KOPT-K1 (cell line): Measurements from ENCODE around the gene ZNF606.

ENCODE experiments used
- H3K27ac ChIP-seq: fragments of 200-600 bp; sonication (generic); 2 replicates; pipeline ENCODE4 v1.5.1; 2016; ENCODE audit warnings: antibody characterized with exemption, mild to moderate bottlenecking, low read depth, low read length; ENCODE audit not compliant: poor library complexity, severe bottlenecking
- H3K36me3 ChIP-seq: fragments of 200-600 bp; sonication (generic); 2 replicates; pipeline ENCODE4 v1.5.1; 2017; ENCODE audit warnings: antibody characterized with exemption, mild to moderate bottlenecking, low read length, moderate library complexity; ENCODE audit not compliant: insufficient read depth
- H3K9me3 ChIP-seq: fragments of 200-600 bp; sonication (generic); 2 replicates; pipeline ENCODE4 v1.5.1; 2017; ENCODE audit warnings: antibody characterized with exemption, low read length, mild to moderate bottlenecking; ENCODE audit not compliant: insufficient read depth, poor library complexity, severe bottlenecking

The ZNF606 gene

GRCh38 chr19:58002384-58003173 lies at the start of gene ZNF606:
ZNF606 (minus strand) TSS chr19:58002820; CDS start chr19:58001319, 1,501 bp downstream.
- H3K27ac ChIP-seq = peak within 1 kb of the TSS; percentile 77
- peaks cover 79% of the 10 kb centered on the region for H3K9me3 ChIP-seq
- H3K36me3 ChIP-seq = peaks cover 76% of the 10 kb centered on the region

- peaks cover 92% of the 10 kb centered on the region for H3K9me3 ChIP-seq
- no peaks in the 10 kb centered on the region for H3K36me3 ChIP-seq
- H3K27ac ChIP-seq = no peak overlapping the region
Observed at GRCh38 chr19:58052256-58052655, 49.6 kb upstream of the ZNF606 start.

- Histone ChIP-seq H3K9me3 (peaks cover 92% of the 10 kb centered on the region), H3K36me3 (no peaks in the 10 kb centered on the region), H3K27ac (no peak overlapping the region)
Observed at GRCh38 chr19:58047672-58048071, 45.1 kb upstream of the ZNF606 start.

DNA sequence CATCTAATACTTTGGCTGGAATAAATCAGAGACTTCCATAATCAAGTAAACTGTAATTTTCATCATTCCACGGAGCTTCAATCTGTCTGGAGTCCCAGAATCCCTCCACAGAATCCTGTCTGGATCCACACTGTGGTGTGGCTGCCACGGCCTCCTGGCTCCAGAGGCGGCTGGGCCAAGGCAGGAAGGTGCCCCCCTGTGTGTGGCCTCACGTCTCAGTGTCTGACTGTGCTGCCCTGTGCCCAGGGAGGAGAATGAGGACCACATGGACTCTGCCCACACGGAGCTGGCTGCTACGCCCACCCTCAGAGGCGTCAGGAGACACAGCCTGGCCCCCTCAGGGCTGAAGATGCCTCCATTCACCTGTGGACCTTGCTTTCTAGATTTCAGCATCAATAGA lies 44.2 kb upstream of the ZNF606 start:
- Histone ChIP-seq H3K27ac (no peak overlapping the region), H3K9me3 (peaks cover 90% of the 10 kb centered on the region), H3K36me3 (no peaks in the 10 kb centered on the region)

DNA sequence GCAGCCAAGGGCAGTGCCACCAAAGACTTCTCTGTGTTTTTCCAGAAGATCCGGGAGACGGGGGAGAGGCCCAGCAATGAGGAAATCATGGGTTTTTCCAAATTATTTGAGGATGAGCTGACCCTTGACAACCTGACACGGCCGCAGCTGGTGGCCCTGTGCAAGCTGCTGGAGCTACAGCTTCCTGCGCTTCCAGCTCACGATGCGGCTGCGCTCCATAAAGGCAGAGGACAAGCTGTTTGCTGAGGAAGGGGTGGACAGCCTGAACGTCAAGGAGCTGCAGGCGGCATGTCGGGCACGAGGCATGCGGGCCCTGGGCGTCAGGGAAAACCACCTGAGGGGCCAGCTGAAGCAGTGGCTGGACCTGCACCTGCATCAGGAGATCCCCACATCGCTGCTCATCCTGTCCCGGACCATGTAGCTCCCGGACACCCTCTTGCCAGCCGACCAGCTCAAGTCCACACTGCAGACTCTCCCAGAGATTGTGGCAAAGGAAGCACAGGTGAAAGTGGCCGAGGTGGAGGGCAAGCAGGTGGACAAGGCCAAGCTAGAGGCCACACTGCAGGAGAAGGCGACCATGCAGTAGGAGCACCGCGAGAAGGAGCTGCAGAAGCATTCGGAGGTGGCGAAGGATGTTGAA lies 42.9 kb upstream of the ZNF606 start:
- peaks cover 89% of the 10 kb centered on the region for H3K9me3 ChIP-seq
- no peak overlapping the region for H3K27ac ChIP-seq
- H3K36me3 ChIP-seq = no peaks in the 10 kb centered on the region

- H3K36me3 ChIP-seq = no peaks in the 10 kb centered on the region
- H3K27ac ChIP-seq = no peak overlapping the region
- peaks cover 92% of the 10 kb centered on the region for H3K9me3 ChIP-seq
Observed at GRCh38 chr19:58044886-58045285, 42.3 kb upstream of the ZNF606 start.

DNA sequence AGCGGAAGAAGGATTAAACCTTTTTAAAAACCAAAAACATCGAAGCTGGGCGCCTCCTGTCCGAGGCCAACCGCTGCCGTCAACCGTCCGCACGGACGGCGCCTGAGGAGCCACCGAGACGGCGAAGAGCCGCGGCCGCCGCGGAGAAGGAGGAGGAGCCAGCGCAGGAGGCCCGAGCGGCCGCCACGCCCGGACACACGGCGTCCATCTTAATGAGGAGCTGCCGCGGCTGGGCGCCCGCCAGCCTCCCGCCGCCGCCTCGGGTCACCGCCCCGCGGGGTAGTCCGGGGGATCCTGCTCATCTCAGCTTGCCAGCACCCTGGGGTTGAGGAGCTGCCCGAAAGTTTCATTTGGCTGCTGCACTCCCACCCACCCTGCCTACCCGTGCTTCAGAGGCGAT lies 41.8 kb upstream of the ZNF606 start:
- no peak overlapping the region for H3K27ac ChIP-seq
- peaks cover 89% of the 10 kb centered on the region for H3K9me3 ChIP-seq

DNA sequence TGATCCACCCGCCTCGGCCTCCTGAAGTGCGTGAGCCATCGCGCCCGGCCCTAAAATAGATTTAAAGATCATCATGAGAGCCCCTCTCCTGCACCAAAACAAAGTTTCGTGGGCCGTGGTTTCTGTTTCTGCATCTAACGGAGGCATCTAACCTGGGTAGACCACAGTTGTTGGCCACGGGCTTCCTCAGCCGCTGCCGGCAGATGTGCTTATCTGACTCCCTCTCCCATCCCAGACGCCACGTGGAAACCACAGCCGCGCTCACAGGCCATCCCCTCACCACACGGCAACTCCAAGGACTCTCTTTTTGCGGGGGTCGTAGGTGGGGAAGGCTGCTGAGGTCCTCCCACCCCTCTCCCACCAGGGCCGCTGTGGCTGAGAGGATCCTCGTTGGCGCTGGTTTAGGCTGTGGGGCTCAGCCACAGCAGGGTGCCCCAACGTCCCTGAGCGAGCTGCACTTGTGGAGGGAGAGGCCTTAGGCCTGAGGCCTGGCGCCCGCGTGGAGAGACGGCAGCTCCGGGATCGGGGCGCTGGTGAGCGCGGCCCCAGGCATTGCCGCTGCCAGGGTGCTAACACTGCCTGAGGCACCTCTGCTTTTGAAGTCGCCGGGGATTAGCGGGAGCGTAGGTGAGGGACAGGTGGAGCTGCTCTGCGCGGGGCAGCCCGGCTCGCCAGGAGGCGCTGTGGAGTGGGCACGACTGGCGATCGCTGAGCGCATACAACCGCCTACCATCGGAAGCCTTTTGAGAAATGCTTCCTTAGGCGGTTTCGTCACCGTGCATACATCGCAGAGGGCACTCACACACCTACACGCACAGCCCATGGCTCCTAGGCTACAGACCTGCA lies 40.1 kb upstream of the ZNF606 start:
- H3K9me3 ChIP-seq = peaks cover 84% of the 10 kb centered on the region

More for the DNA sequence above, 41.8 kb upstream of the ZNF606 start:
- H3K36me3 ChIP-seq = no peaks in the 10 kb centered on the region

DNA sequence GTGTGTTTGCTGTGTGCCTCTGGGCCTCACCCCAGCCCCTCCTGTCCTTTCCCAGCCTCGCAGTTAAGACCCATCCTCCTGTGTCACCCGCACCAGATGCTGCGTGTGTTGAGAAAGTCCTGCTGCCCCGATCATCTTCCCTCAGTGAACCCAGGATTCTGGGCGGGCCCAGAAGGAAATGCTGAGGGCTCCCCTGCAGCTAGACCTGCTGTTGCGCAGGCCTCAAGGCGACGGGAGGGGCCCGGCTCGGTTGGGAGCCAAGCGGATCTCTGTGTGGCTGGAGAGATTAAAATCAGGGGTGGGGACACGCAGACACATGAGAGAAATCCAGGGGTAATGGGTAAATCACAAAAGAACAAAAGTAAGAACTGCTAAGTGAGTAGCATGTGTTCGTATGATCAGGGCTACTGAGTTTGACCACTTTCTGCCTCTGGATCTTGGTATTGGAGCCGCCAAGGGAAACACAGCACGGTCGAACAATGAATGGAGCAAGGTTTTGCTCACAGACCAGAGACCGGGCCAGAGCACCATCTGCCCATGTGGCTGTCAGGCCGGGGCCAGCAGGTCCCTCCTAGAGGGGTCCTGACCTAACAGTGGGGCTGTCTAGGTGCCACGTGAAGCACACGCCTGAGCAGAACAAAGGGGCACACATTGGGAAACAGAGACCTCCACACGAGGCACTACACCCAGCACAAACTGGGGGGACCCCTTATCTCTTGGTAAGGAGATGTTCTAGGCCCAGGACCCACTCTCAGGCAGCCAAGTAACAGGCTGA lies 38.3 kb upstream of the ZNF606 start:
- Histone ChIP-seq H3K9me3 (peaks cover 69% of the 10 kb centered on the region), H3K27ac (no peak overlapping the region), H3K36me3 (no peaks in the 10 kb centered on the region)

More for the DNA sequence above, 40.1 kb upstream of the ZNF606 start:
- no peaks in the 10 kb centered on the region for H3K36me3 ChIP-seq
- H3K27ac ChIP-seq = no peak overlapping the region

DNA sequence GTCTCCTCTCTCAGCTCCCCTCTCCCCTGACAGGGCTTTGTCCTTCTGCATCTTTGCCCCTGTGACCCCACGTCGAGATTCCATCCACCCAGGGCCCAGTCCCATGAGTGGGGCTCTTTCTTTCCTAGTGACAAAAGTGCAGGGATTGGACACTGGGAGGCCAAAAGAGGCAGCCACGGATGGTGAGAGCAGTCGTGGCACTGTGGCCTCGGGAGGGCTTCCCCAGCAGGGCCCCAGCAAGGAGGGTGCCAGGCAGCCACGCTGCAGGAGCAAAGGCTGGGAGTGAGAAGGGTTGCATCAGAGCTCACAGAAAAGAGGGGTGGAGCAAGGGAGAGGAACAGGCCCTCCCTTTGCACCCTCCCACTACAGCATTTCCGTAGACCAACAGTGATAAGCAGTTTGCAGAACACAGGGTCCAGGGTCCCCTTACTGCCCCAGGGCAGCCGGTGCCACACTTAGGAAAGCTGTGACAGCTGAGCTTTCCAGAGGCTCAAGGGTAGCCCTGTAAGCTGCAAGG lies 36.1 kb upstream of the ZNF606 start:
- no peak overlapping the region for H3K27ac ChIP-seq
- no peaks in the 10 kb centered on the region for H3K36me3 ChIP-seq
- H3K9me3 ChIP-seq = peaks cover 73% of the 10 kb centered on the region

DNA sequence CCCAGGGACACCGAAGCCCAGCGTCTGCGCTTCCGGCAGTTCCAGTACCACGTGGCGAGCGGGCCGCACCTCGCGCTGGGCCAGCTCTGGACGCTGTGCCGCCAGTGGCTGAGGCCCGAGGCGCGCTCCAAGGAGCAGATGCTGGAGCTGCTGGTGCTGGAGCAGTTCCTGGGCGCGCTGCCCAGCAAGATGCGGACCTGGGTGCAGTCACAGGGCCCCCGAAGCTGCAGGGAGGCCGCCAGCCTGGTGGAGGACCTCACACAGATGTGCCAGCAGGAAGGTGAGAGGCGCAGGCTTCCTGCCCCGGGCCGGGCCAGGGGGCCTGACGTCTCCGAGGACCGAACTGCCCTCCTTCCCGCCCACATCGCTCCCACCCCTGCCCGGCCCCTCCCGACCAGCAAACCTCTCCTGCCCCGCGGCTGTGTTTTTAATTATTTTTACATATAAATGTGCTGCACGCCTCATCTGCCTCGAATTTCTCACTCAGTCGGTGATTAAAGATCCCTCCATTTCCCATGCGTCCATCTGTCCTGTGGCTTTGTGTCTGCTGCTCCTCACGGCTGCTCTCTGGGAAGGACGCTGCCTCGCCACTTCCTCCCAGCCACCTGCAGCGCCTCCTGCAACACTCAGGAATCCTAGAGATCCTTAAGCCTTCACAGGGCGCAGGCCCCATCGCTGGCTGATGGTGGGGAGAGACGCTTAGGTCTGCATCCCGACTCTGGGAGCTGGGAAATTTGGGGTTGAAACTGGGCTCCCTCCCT lies 35.5 kb upstream of the ZNF606 start:
- Histone ChIP-seq H3K36me3 (no peaks in the 10 kb centered on the region), H3K9me3 (peaks cover 73% of the 10 kb centered on the region), H3K27ac (no peak overlapping the region)

GRCh38 chr19:58035863-58036262 lies 33.2 kb upstream of the ZNF606 start:
- H3K9me3 ChIP-seq = peaks cover 72% of the 10 kb centered on the region
- H3K27ac ChIP-seq = no peak overlapping the region

DNA sequence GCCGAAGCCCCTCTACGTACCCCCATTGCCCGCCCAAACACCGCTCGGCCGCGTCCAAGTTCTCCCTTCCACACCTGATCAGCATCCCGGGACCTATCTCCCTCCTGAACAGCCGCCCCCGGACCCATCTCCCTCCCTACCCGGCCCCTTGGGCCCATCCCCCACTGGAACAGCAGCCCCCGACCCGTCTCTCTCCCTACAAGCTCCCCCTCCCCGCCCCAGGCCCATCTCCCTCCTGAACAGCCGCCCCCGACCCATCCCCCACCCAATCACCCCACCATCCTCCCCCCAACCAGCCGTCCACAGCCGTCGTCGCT lies 31.8 kb upstream of the ZNF606 start:
- peaks cover 63% of the 10 kb centered on the region for H3K9me3 ChIP-seq
- no peak overlapping the region for H3K27ac ChIP-seq
- H3K36me3 ChIP-seq = no peaks in the 10 kb centered on the region

More at GRCh38 chr19:58035863-58036262, 33.2 kb upstream of the ZNF606 start:
- no peaks in the 10 kb centered on the region for H3K36me3 ChIP-seq
